HG02973 (cell line): Measurements from ENCODE around the gene KCTD1.

Experiments used
- ATAC-seq: cut with Tn5 transposase; IDR thresholded peaks from one replicate; pipeline ENCODE4 v1.9.1; 2021; ENCODE audit warnings: moderate library complexity; ENCODE audit not compliant: unreplicated experiment

Gene KCTD1

DNA sequence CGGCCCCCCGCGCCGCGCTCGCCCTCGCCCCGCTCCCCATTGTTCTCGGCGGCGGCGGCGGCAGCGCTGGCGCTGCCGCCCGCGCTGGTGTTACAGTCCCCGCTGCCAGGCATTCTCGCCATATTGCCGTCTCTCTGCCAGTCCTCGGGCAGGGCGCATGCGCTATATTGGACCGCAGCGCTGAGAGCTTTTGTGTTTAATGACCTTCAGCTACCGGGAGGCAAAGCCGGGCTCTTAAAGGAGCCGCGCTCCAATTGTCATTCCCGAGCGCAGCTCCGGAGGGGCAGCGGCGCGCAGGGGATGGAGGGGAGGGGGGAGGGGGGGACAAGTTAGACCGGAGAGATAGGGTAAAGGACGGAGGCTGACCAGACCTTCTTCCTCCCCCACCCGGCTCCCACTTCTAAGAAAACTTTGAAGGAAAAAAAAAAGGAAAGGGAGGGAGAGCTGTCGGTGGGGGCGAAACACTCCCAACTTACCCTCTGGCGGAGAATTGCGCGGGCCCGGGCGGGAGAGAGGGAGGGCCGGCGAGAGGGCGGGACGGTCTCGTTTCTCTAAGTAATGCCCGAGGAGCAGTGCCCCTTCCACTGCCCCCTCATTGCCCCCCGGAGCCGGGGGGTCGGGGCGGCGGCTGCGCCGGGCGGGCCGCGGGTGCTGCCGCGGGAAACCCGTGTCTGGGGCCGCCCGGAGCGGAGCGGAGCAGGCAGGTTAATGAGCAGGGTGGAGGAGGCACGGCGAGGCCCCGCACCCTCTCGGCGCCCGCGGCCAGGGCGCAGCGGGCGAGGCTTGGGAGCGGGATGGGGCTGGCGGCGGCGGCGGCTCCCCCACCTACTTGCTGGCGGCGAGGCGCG lies at the start of gene KCTD1:
Gene KCTD1 (minus strand): TSS at position 139 of the 848 bp plus-strand sequence. CDS start 17 bp downstream, at position 122.
- peak; percentile 37 for ATAC-seq

- ATAC-seq: no peak
Measured at GRCh38 chr18:26593365-26594320, 45.3 kb upstream of the KCTD1 start.

- ATAC-seq: no peak
Measured at GRCh38 chr18:26584745-26585144, 36.4 kb upstream of the KCTD1 start.

GRCh38 chr18:26579941-26580618 lies 31.7 kb upstream of the KCTD1 start:
- ATAC-seq: no peak

GRCh38 chr18:26575865-26576217 lies 27.5 kb upstream of the KCTD1 start:
- no peak for ATAC-seq

DNA sequence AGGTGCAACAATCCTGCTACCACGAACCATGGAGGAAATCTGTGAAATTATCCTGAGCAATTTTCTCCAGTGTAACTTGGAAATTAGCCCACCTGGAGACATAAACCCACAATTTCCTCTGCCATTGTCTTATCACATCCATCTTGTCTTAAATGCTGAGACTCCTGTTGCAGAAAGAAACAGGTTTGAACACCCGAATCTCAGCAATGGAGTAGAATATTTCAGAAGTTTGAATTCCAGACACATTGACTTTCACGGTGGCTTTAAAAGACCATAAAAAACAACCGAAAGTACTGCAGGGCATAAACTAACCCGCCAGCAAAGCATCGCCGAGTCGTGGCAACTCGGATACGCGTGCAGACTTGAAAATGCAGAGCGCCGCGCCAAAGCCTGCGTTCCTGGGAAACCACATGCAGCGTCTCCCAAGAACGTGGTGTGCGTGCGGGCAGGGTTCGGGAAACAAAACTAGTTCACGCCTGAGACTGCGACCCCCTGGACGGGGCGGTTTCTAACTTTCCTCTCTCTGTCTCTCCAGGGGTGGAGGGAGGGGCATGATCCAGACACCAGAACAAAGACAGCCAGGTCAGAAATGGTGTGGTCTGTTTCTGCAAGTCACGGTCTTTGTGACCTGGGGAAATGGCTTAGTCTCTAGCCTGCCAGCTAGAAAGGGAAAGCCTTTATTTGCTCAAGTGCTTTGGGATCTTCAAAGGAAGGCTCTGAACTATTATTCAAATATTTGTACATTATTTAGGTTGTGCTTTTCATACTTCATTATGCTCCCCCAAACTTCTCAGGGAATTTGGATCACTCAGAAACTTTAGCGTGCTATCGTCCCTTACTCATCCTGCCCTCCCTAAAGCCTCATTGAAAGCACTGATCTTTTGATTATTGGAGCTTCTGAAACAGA lies 26.9 kb upstream of the KCTD1 start:
- ATAC-seq: no peak

DNA sequence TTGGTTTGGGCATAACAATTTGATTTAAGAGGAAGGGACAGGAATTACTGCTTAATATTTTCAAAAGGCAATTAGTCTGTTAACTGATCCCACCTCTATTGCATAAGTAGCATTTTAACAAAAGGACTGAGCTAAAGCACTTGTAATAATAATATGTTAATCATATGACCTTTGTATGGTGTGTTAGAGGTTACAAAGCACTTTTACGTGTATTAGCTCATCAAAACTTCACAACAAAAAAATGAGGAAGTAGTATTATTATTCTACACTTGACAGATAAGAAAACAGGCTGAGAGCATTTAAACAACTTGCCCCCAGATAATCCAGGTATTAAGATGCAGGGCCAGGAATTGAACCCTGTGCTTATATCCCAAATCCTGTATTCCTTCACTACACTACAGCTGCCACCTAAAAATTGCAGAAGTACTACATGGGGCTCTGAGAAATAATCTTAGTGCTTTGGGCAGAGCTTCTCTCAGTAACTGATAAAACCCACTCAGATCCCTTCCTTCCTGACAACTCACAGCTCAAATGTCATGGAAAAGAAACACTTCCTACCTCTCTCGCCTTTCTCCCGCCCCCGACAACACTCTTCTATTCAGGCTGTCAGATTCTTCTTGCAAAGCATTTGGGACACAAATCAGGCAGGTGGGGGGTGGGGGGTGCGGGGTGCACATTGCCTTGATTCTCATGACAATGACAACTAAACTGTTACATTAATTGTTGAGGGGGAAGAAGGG lies 20.7 kb upstream of the KCTD1 start:
- no peak for ATAC-seq

GRCh38 chr18:26568513-26568912 lies 20.2 kb upstream of the KCTD1 start:
- ATAC-seq: no peak

GRCh38 chr18:26566874-26567555 lies 18.7 kb upstream of the KCTD1 start:
- no peak for ATAC-seq

DNA sequence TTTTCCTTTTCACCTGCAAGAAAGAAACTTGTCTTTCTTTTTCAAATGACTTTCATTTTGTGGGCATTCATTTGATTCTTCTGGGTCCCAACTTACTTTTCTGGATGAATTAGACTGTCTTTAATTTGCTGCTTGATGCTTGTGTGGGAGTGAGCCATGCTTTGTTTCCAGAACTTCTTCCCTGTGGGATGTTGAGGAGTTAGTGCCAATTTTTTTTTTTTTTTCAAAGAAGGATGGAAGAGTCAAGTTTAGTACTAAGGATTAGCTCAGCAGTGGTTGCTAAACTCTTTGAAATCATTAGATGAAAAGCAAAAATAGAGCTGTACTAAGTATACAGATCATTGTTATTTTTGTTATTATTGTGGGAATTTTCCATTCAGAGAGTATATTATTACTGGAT lies 17.2 kb upstream of the KCTD1 start:
- ATAC-seq: no peak

DNA sequence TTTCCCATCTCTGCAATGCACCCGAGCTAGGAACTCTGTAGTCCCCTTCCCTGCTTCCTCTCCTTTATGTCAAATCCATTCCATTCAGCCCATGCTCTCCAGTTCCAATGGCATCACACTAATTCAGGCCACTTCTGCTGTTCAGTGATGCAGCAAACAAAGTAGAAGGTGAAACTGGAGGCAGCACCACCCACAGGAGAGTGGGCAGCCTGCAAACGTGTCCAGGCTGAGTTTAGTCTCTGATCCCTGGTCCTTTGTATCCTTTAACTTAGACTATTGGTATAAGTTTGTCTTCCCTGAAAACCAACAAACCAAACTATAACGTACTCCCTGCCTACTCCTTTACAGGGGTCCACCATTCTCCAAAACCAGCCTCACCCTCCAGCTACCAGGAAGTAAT lies 14.7 kb upstream of the KCTD1 start:
- no peak for ATAC-seq

DNA sequence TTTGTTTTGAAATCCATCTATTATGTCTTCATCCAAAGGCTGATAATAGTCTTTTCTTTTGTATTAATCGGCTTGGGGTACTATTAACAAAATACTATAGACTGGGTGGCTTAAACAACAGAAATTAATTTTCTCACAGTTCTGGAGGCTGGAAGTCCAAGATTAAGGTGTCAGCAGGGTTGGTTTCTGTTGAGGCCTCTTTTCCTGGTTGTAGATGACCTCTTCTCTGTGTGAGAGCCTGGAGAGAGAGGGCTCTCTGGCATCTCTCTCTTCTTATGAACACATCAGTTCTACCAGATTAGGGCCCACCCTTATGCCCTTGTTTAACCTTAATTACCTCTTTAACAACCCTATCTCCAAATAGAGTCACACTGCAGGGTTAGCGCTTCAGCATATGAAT lies 14.2 kb upstream of the KCTD1 start:
- ATAC-seq: no peak

DNA sequence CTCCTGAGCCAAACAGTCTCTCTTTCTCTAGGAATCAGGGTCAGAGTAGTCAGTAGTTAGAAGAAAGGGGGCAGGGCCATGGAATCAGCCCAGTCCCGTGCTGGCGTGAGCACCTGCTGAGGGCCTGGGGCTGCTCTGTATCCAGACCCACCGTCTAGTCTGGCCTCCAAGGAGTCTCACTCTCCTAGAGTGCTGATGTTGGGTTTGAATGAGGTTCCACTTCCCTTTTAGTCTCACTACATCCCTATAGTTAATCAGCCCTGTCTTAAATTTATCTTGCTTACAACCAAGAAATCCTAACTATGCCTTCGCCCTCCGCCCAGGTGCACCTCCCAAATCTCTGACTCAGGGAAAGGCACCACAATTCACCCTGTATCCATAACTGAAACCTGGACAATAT lies 13.4 kb upstream of the KCTD1 start:
- no peak for ATAC-seq

DNA sequence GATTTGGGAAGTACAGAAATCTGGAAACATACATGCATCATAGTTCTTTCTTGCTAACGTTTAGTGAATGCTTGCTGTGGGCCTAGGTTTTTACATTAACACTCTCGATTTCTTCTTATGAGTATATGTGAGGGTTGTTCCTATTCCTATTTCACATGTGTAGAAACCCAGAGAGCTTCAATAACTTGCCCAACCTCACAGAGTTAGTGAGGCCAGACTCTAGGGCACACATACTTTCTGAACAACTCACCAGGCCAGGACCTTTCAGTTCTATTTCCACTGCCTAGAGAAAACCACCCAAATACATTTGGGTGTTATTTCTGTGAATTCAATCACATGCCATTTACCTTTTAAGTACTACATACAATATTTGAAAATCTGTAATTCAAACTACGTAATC lies 8.2 kb upstream of the KCTD1 start:
- ATAC-seq: peak; percentile 92

GRCh38 chr18:26555804-26556553 lies 7.6 kb upstream of the KCTD1 start:
- no peak for ATAC-seq

DNA sequence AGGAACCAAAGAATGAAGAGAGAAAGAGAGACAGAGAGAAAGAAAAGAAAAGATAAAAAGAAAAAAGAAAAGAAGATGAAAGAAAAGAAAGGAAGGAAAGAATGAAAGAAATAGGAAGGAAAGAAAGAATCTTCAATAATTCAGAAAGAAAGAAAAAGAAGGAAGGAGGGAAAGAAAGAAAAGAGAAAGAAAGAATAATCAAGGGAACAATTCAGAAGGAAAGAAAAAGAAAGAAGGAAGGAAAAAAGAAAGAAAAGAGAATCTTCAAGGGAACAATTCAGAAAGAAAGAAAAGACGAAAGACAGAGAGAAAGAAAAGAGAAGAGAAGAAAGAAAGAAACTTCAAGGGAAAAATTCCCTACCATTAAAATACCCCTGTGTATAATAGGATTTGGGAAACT lies 5.6 kb upstream of the KCTD1 start:
- no peak for ATAC-seq

GRCh38 chr18:26551695-26552081 lies 3.3 kb upstream of the KCTD1 start:
- no peak for ATAC-seq

GRCh38 chr18:26550998-26551694 lies 2.8 kb upstream of the KCTD1 start:
- no peak for ATAC-seq
